C4-2B (cell line): ENCODE measurements around the gene SLC15A4.

Source experiments
- CTCF ChIP-seq: fragments of 450-650 bp; conservative IDR thresholded peaks from 2 replicates; pipeline ENCODE4 v1.5.1; 2017; ENCODE audit warnings: mild to moderate bottlenecking
- ZFX ChIP-seq: fragments of 450-650 bp; IDR thresholded peaks from 2 replicates; pipeline ENCODE4 v1.6.1; 2017

GRCh38 chr12:128796439-128797118, 27.2 kb downstream of the SLC15A4 start:
- no peak for TF ChIP-seq CTCF
- no peak for TF ChIP-seq ZFX
